Breast epithelium (tissue), 4 donors: Measurements from ENCODE around the gene NUB1. TPM values are rescaled to one million over a fixed set of nuclear protein-coding genes. Genes with fewer than 3 reads are reported as not detected.

Experiments used
- DNase-seq, 2 donors: peaks; one replicate each; pipeline ENCODE4 v3.0.0-alpha.2; 2019; ENCODE audit warnings: low spot score in 2 of 2
- H3K27ac ChIP-seq, 2 donors: fragments of 200-600 bp; sonication (generic) in 1 of 2; one replicate each; pipeline ENCODE4 v1.5.1; 2016 to 2019; ENCODE audit warnings: mild to moderate bottlenecking in 1 of 2
- H3K27me3 ChIP-seq, 2 donors: fragments of 200-600 bp; sonication (generic) in 1 of 2; one replicate each; pipeline versions ENCODE4 v1.5.1 to v1.6.0; 2017 to 2019; ENCODE audit warnings: control low read depth in 1 of 2, mild to moderate bottlenecking in 1 of 2
- H3K36me3 ChIP-seq: fragments of 200-600 bp; one replicate; pipeline ENCODE4 v1.5.1; 2019
- H3K4me1 ChIP-seq, 2 donors: fragments of 200-600 bp; sonication (generic); one replicate each; pipeline ENCODE4 v1.5.1; 2016 to 2019; ENCODE audit warnings: control low read depth in 1 of 2
- H3K4me3 ChIP-seq, 3 donors: fragments of 200-600 bp; sonication (generic); 1 replicate in 2 of 3; 2 replicates in 1 of 3; pipeline ENCODE4 v1.5.1; 2016 to 2019; ENCODE audit warnings: mild to moderate bottlenecking in 3 of 3, moderate library complexity in 2 of 3
- H3K9me3 ChIP-seq, 2 donors: fragments of 200-600 bp; sonication (generic) in 1 of 2; one replicate each; pipeline ENCODE4 v1.5.1; 2016 to 2019; ENCODE audit warnings: control low read depth in 1 of 2
- CTCF ChIP-seq, 3 donors: fragments of 450-650 bp; IDR thresholded peaks; one replicate each; pipeline ENCODE4 v1.5.1; 2016 to 2017; ENCODE audit warnings: antibody characterized with exemption in 3 of 3, mild to moderate bottlenecking in 3 of 3, moderate library complexity in 3 of 3
- POLR2A ChIP-seq: fragments of 450-650 bp; IDR thresholded peaks from one replicate; pipeline ENCODE4 v1.6.1; 2016; ENCODE audit warnings: antibody characterized with exemption, mild to moderate bottlenecking, moderate library complexity
- POLR2AphosphoS5 ChIP-seq, 3 donors: sonication (generic); formaldehyde crosslinking; IDR thresholded peaks; one replicate each; pipeline ENCODE4 v1.6.1; 2017; ENCODE audit warnings: antibody characterized with exemption in 3 of 3
- intact Hi-C: fragments of 100-400 bp; cut with DNase I; formaldehyde crosslinking; loops from one replicate; pipeline ENCODE4 v1.15.1; 2023; ENCODE audit warnings: low total_unique reads
- total RNA-seq, 3 donors: library from RNA; depleted of rRNA; stranded (reverse); fragments of >200 nt; gene quantifications; one replicate each; pipeline ENCODE4 v1.1.0, GENCODE V29; 2016

The NUB1 gene
- total RNA-seq, 3 donors from 2014 or later = 61.9 to 71.7 (median 62.7) TPM

- Histone ChIP-seq H3K4me1 (no peaks in the 10 kb centered on the region), H3K4me3 (no peak overlapping the region)
Measured at GRCh38 chr7:151319189-151319588, 22.4 kb upstream of the NUB1 start.

GRCh38 chr7:151320263-151320845 is 21.3 kb upstream of the NUB1 start:
- intact Hi-C loops = no loop called here
- no peaks in the 10 kb centered on the region for H3K36me3 ChIP-seq
- no peak for DNase-seq
- no peaks in the 10 kb centered on the region for H3K27me3 ChIP-seq
- no peaks in the 10 kb centered on the region for H3K4me1 ChIP-seq
- TF ChIP-seq POLR2A (no peak), POLR2AphosphoS5 (IDR thresholded peaks at IDR 0.05) (no peak), CTCF (IDR thresholded peaks at IDR 0.05) (no peak)
- no peak overlapping the region for H3K27ac ChIP-seq
- no peak overlapping the region for H3K4me3 ChIP-seq
- H3K9me3 ChIP-seq = peaks cover 0 to 10% of the 10 kb centered on the region in 2 donors

More at GRCh38 chr7:151319189-151319588, 22.4 kb upstream of the NUB1 start:
- Histone ChIP-seq H3K9me3 (peaks cover 0 to 10% of the 10 kb centered on the region in 2 donors), H3K27ac (no peak overlapping the region), H3K36me3 (no peaks in the 10 kb centered on the region), H3K27me3 (no peaks in the 10 kb centered on the region)
- TF ChIP-seq POLR2AphosphoS5 (IDR thresholded peaks at IDR 0.05) = no peak
- TF ChIP-seq POLR2A = no peak
- no peak for TF ChIP-seq CTCF (IDR thresholded peaks at IDR 0.05)
- intact Hi-C loops = no loop called here
- no peak for DNase-seq

GRCh38 chr7:151321341-151321740 is 20.3 kb upstream of the NUB1 start:
- intact Hi-C loops = no loop called here
- no peaks in the 10 kb centered on the region for H3K36me3 ChIP-seq

GRCh38 chr7:151322906-151323305 is 18.7 kb upstream of the NUB1 start:
- Histone ChIP-seq H3K27ac (no peak overlapping the region), H3K27me3 (no peaks in the 10 kb centered on the region), H3K4me1 (no peaks in the 10 kb centered on the region), H3K9me3 (peaks cover 0 to 10% of the 10 kb centered on the region in 2 donors), H3K4me3 (no peak overlapping the region), H3K36me3 (no peaks in the 10 kb centered on the region)
- no peak for DNase-seq
- intact Hi-C loops = no loop called here
- no peak for TF ChIP-seq CTCF (IDR thresholded peaks at IDR 0.05)
- TF ChIP-seq POLR2AphosphoS5 (IDR thresholded peaks at IDR 0.05) = no peak
- no peak for TF ChIP-seq POLR2A

More at GRCh38 chr7:151321341-151321740, 20.3 kb upstream of the NUB1 start:
- H3K27ac ChIP-seq = no peak overlapping the region
- no peaks in the 10 kb centered on the region for H3K4me1 ChIP-seq
- peaks cover 0 to 10% of the 10 kb centered on the region in 2 donors for H3K9me3 ChIP-seq
- TF ChIP-seq POLR2AphosphoS5 (IDR thresholded peaks at IDR 0.05) = no peak
- no peak for TF ChIP-seq POLR2A
- no peak for TF ChIP-seq CTCF (IDR thresholded peaks at IDR 0.05)
- no peak for DNase-seq
- no peaks in the 10 kb centered on the region for H3K27me3 ChIP-seq
- H3K4me3 ChIP-seq = no peak overlapping the region

GRCh38 chr7:151327022-151327421 is 14.6 kb upstream of the NUB1 start:
- no peak for DNase-seq
- intact Hi-C loops = no loop called here
- no peaks in the 10 kb centered on the region for H3K36me3 ChIP-seq
- no peaks in the 10 kb centered on the region for H3K27me3 ChIP-seq
- H3K27ac ChIP-seq = no peak overlapping the region
- no peaks in the 10 kb centered on the region for H3K9me3 ChIP-seq
- TF ChIP-seq POLR2A = no peak
- no peak for TF ChIP-seq POLR2AphosphoS5 (IDR thresholded peaks at IDR 0.05)
- no peaks in the 10 kb centered on the region for H3K4me1 ChIP-seq
- H3K4me3 ChIP-seq = no peak overlapping the region
